B cell (primary cell): ENCODE measurements around the gene ENG. TPM values are rescaled to one million over a fixed set of nuclear protein-coding genes. Genes with fewer than 3 reads are reported as not detected.

Experiments used
- ATAC-seq: fragments of 200-7000 bp; cut with Tn5 transposase; one replicate; pipeline ENCODE4 v1.10.0; 2021; ENCODE audit warnings: low read depth, mild to moderate bottlenecking, moderate number of reproducible peaks, moderate library complexity
- CTCF ChIA-PET: fragments of 350-600 bp; sonication (Branson Sonifier 250); formaldehyde crosslinking; loops from one replicate; lab custom pipeline; 2021; ENCODE audit warnings: antibody characterized with exemption, inconsistent platforms; lab: Charles Lee
- POLR2A ChIA-PET: fragments of 350-600 bp; sonication (Branson Sonifier 250); formaldehyde crosslinking; loops from one replicate; lab custom pipeline; 2021; ENCODE audit warnings: antibody characterized with exemption; lab: Charles Lee
- DNase-seq: peaks from one replicate; pipeline ENCODE4 v3.0.0; 2013
- H2AFZ ChIP-seq: 2 replicates; pipeline ENCODE4 v1.6.1; 2012; ENCODE audit warnings: mild to moderate bottlenecking, low read depth, low read length; ENCODE audit not compliant: insufficient read depth, poor library complexity, severe bottlenecking
- H3K27ac ChIP-seq, 2 donors: 1 replicate in 1 of 2; 2 replicates in 1 of 2; pipeline ENCODE4 v1.5.1; 2012 to 2013; ENCODE audit warnings: low read length in 2 of 2, mild to moderate bottlenecking in 2 of 2, moderate library complexity in 1 of 2
- H3K27me3 ChIP-seq, 4 experiments: fragments of 200-600 bp in 1 of 4; sonication (generic) in 1 of 4; replicated peaks in 1 of 4; 1 replicate in 2 of 4; 2 replicates in 2 of 4; pipeline versions ENCODE4 v1.6.1 to v1.7.0; 2013 to 2016; ENCODE audit warnings: low read length in 3 of 4, mild to moderate bottlenecking in 2 of 4, mixed read lengths in 1 of 4, moderate library complexity in 1 of 4; ENCODE audit not compliant: insufficient read depth in 4 of 4, control insufficient read depth in 3 of 4; ENCODE audit errors: control extremely low read depth in 1 of 4
- H3K36me3 ChIP-seq, 2 experiments: replicated peaks in 1 of 2; 1 replicate in 1 of 2; 2 replicates in 1 of 2; pipeline versions ENCODE4 v1.6.1 to v1.7.1; 2013; ENCODE audit warnings: low read length in 1 of 2; ENCODE audit not compliant: insufficient read depth in 2 of 2, control insufficient read depth in 1 of 2; ENCODE audit errors: control extremely low read depth in 1 of 2, extremely low read depth in 1 of 2
- H3K4me1 ChIP-seq, 2 donors: fragments of 200-600 bp in 1 of 2; sonication (generic) in 1 of 2; 1 replicate in 1 of 2; 2 replicates in 1 of 2; pipeline versions ENCODE4 v1.5.1 to v1.6.1; 2013 to 2017; ENCODE audit warnings: low read length in 2 of 2; ENCODE audit not compliant: control insufficient read depth in 2 of 2, insufficient read depth in 2 of 2
- H3K4me2 ChIP-seq: replicated peaks from 2 replicates; pipeline ENCODE3; 2012; ENCODE audit warnings: mild to moderate bottlenecking, low read depth, low read length; ENCODE audit not compliant: poor library complexity, severe bottlenecking
- H3K4me3 ChIP-seq, 5 experiments: fragments of 200-600 bp in 1 of 5; sonication (generic) in 1 of 5; 1 replicate in 3 of 5; 2 replicates in 2 of 5; pipeline versions ENCODE4 v1.5.1 to v1.7.0; 2011 to 2016; ENCODE audit warnings: low read length in 4 of 5, mild to moderate bottlenecking in 4 of 5, low read depth in 2 of 5, control low read depth in 1 of 5, moderate library complexity in 1 of 5; ENCODE audit not compliant: insufficient read depth in 1 of 5; ENCODE audit errors: control extremely low read depth in 1 of 5, extremely low read depth in 1 of 5
- H3K79me2 ChIP-seq: fragments of 200-600 bp; sonication (generic); one replicate; pipeline ENCODE4 v1.6.0; 2016; ENCODE audit warnings: low read length; ENCODE audit not compliant: control insufficient read depth, insufficient read depth
- H3K9ac ChIP-seq: fragments of 200-600 bp; sonication (generic); 2 replicates; pipeline ENCODE4 v1.6.1; 2017; ENCODE audit warnings: mild to moderate bottlenecking, low read length, moderate library complexity
- H3K9me3 ChIP-seq, 3 donors: one replicate each; pipeline versions ENCODE4 v1.6.1 to v1.7.1; 2013; ENCODE audit warnings: low read length in 2 of 3; ENCODE audit not compliant: control insufficient read depth in 2 of 3, insufficient read depth in 1 of 3; ENCODE audit errors: control extremely low read depth in 1 of 3
- H4K20me1 ChIP-seq: 2 replicates; pipeline ENCODE4 v1.6.0; 2012; ENCODE audit warnings: mild to moderate bottlenecking, low read length; ENCODE audit not compliant: insufficient read depth, control insufficient read depth, poor library complexity, severe bottlenecking
- H3K27ac Mint-ChIP-seq: one replicate; pipeline ENCODE4 v1.8.0; 2021; ENCODE audit warnings: mixed read lengths
- H3K27me3 Mint-ChIP-seq: one replicate; pipeline ENCODE4 v1.8.0; 2021; ENCODE audit warnings: mixed read lengths
- H3K4me1 Mint-ChIP-seq: one replicate; pipeline ENCODE4 v1.8.0; 2021; ENCODE audit warnings: mixed read lengths
- H3K4me3 Mint-ChIP-seq: one replicate; pipeline ENCODE4 v1.8.0; 2021; ENCODE audit warnings: mixed read lengths
- H3K9me3 Mint-ChIP-seq: one replicate; pipeline ENCODE4 v1.8.0; 2022; ENCODE audit warnings: mixed read lengths; ENCODE audit not compliant: insufficient read depth
- EZH2 ChIP-seq: IDR thresholded peaks from 2 replicates; pipeline ENCODE4 v1.6.1; 2012; ENCODE audit warnings: borderline replicate concordance, low read depth, mild to moderate bottlenecking, moderate library complexity, low read length; ENCODE audit not compliant: insufficient read depth, poor library complexity, severe bottlenecking
- WGBS: methylation state at CpG from one replicate; pipeline ENCODE4 v1.1.5; 2013; ENCODE audit warnings: missing lambda C conversion rate; ENCODE audit not compliant: insufficient coverage; 5-methylcytosine and 5-hydroxymethylcytosine counted together
- intact Hi-C: fragments of 100-400 bp; cut with micrococcal nuclease; formaldehyde crosslinking; loops from one replicate; pipeline ENCODE4 v1.10.0; 2022
- polyA plus RNA-seq: library from polyadenylated mRNA; depleted of rRNA; stranded (reverse); fragments of >200 nt; gene quantifications from 2 replicates; pipeline ENCODE4 v1.2.3, GENCODE V29; 2012
- total RNA-seq, 2 donors: library from RNA; stranded (reverse); fragments of 120-200 nt in 1 of 2; gene quantifications; 1 replicate in 1 of 2; 2 replicates in 1 of 2; pipeline versions ENCODE4 v1.2.3 to v1.2.4, GENCODE V29; 2013 to 2022
- TF ChIP-seq, protein P1 (sequence below): fragments of 200-600 bp; IDR thresholded peaks from one replicate; pipeline ENCODE4 v1.8.0; 2022; ENCODE audit warnings: antibody characterized with exemption, mild to moderate bottlenecking

The ENG gene
- total and polyA plus RNA-seq, 2 donors (not counting 1 experiment from before 2014, with no cell fraction given), result 5.4 to 12.6 TPM

DNA sequence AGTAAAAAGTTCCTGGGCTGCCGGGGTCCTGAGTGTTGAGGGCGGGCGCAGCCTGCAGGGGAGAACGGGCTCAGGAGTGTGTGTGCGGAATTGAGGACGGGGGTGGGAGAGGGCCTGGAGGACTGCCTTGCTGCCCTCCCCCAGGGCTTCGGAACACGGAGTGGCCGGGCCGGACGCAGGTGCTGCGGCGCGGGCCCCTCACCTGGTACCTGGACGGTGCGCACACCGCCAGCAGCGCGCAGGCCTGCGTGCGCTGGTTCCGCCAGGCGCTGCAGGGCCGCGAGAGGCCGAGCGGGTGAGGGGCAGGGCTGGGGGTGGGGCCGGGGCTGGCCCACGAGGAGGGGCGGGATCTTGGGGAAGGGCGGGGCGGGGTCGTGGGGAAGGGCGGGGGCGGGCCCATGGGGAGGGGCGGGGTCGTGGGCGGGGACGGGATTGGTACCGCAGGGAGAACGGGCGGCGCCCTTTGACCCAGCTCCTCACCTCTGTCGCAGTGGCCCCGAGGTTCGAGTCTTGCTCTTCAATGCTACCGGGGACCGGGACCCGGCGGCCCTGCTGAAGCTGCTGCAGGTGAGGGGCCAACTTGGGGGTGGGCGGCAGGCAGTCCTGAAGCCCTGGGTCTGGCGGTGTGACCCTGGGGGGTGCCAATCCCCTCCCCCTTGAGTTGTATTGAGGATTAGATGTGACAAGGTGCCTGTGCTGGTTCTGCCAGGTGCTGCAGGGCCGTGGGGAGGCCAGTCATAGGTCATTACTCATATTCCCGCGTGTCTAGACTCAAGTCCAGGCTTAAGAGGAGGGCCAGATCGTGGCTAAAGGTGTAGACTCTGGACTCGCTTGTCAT lies 44.7 kb downstream of the ENG start:
- 89% methylated on average over 34 of the region's 57 CpGs for WGBS
- DNase-seq (no peak), ATAC-seq (peak; percentile 69)
- Histone ChIP-seq H3K4me1 (no peaks in the 10 kb centered on the region), H3K27ac (no peak overlapping the region), H3K4me2 (no peak overlapping the region), H2AFZ (no peak overlapping the region), H3K27me3 (no peaks in the 10 kb centered on the region), H3K4me3 (no peak overlapping the region), H3K36me3 (peaks cover 0 to 65% of the 10 kb centered on the region in 2 experiments), H3K9me3 (no peaks in the 10 kb centered on the region), H4K20me1 (no peaks in the 10 kb centered on the region), H3K9ac (no peak overlapping the region), H3K79me2 (peaks cover 23% of the 10 kb centered on the region)
- Mint-ChIP-seq H3K27ac (no peak overlapping the region), H3K4me3 (no peak overlapping the region), H3K27me3 (no peaks in the 10 kb centered on the region), H3K9me3 (no peaks in the 10 kb centered on the region), H3K4me1 (peaks cover 2% of the 10 kb centered on the region)
- POLR2A ChIA-PET, result no interaction called here
- CTCF ChIA-PET, result interaction anchor here (0.9 kb wide), 1 partner anchor 216 kb away, joined by 4 read pairs; no protein-coding TSS in a partner anchor
- no peak for TF ChIP-seq EZH2
- TF ChIP-seq, protein P1, sequence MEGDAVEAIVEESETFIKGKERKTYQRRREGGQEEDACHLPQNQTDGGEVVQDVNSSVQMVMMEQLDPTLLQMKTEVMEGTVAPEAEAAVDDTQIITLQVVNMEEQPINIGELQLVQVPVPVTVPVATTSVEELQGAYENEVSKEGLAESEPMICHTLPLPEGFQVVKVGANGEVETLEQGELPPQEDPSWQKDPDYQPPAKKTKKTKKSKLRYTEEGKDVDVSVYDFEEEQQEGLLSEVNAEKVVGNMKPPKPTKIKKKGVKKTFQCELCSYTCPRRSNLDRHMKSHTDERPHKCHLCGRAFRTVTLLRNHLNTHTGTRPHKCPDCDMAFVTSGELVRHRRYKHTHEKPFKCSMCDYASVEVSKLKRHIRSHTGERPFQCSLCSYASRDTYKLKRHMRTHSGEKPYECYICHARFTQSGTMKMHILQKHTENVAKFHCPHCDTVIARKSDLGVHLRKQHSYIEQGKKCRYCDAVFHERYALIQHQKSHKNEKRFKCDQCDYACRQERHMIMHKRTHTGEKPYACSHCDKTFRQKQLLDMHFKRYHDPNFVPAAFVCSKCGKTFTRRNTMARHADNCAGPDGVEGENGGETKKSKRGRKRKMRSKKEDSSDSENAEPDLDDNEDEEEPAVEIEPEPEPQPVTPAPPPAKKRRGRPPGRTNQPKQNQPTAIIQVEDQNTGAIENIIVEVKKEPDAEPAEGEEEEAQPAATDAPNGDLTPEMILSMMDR, result no peak
- intact Hi-C loops, result no loop called here

DNA sequence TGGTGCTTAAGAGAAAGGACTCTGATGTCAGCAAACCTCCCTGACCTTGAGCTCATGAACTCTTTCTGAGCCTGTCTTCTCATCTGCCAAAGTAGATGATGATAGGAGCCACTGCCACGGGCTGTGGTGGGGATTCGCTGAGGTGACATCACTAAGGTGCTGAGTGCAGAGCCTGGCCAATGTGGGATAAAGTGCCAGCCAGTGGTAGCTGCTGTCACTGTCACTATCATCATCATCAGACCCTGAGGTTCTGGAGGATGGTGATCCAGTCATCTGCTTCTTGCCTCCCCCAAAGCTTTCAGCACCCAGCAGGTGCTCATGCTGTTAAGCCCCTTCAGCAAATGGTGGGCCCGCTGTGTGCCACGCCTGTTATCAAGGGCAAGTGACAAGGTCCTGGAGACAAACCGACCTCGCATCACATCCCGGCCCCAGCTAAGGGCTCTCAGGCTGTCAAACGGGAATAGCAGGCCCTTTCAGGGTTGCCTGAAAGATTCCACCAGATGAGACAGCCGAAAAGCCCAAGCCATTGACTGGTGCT lies 45.4 kb downstream of the ENG start:
- H3K9me3 ChIP-seq, result no peaks in the 10 kb centered on the region
- peaks cover 29% of the 10 kb centered on the region for H3K79me2 ChIP-seq
- ChIA-PET POLR2A (interaction anchor here (0.6 to 0.7 kb wide), 2 partner anchors 22 to 29 kb away, joined by 5 to 8 read pairs; no protein-coding TSS in a partner anchor), CTCF (interaction anchor here (0.9 kb wide), 2 partner anchors 49 to 215 kb away, joined by 4 read pairs; no protein-coding TSS in a partner anchor)
- intact Hi-C loops, result no loop called here
- peaks cover 6% of the 10 kb centered on the region for H4K20me1 ChIP-seq
- H3K4me1 ChIP-seq, result peaks cover 2 to 5% of the 10 kb centered on the region in 2 donors
- Mint-ChIP-seq H3K27me3 (no peaks in the 10 kb centered on the region), H3K27ac (peak overlapping the region; percentile 26), H3K4me3 (no peak overlapping the region), H3K4me1 (peaks cover 5% of the 10 kb centered on the region), H3K9me3 (no peaks in the 10 kb centered on the region)
- ATAC-seq (no peak), DNase-seq (no peak)
- H3K9ac ChIP-seq, result no peak overlapping the region
- H3K36me3 ChIP-seq, result peaks cover 0 to 62% of the 10 kb centered on the region in 2 experiments
- H3K4me2 ChIP-seq, result no peak overlapping the region
- TF ChIP-seq, protein P1, result no peak
- TF ChIP-seq EZH2, result no peak
- no peaks in the 10 kb centered on the region for H3K27me3 ChIP-seq
- H2AFZ ChIP-seq, result no peak overlapping the region
- WGBS, result 97% methylated on average over 7 of the region's 9 CpGs
- peak overlapping the region in 1 of 2 donors; percentile 6 for H3K27ac ChIP-seq
- H3K4me3 ChIP-seq, result no peak overlapping the region
